Hindlimb muscle (tissue), 1 donor: ENCODE measurements around the gene ANKRD31. TPM values are rescaled to one million over a fixed set of nuclear protein-coding genes. Genes with fewer than 3 reads are reported as not detected.
"Not testable (repeated sequence)": the region's sequence is repeated elsewhere in the genome, so short reads cannot be mapped to it uniquely, and the experiment has no call there.

ENCODE experiments used
- DNase-seq: peaks from one replicate; pipeline ENCODE4 v3.0.0-alpha.2; 2013
- polyA plus RNA-seq: library from polyadenylated mRNA; unstranded; fragments of 120-200 nt; gene quantifications from one replicate; pipeline ENCODE4 v1.2.1, GENCODE V29; 2013; ENCODE audit not compliant: insufficient read length

Gene ANKRD31, protein sequence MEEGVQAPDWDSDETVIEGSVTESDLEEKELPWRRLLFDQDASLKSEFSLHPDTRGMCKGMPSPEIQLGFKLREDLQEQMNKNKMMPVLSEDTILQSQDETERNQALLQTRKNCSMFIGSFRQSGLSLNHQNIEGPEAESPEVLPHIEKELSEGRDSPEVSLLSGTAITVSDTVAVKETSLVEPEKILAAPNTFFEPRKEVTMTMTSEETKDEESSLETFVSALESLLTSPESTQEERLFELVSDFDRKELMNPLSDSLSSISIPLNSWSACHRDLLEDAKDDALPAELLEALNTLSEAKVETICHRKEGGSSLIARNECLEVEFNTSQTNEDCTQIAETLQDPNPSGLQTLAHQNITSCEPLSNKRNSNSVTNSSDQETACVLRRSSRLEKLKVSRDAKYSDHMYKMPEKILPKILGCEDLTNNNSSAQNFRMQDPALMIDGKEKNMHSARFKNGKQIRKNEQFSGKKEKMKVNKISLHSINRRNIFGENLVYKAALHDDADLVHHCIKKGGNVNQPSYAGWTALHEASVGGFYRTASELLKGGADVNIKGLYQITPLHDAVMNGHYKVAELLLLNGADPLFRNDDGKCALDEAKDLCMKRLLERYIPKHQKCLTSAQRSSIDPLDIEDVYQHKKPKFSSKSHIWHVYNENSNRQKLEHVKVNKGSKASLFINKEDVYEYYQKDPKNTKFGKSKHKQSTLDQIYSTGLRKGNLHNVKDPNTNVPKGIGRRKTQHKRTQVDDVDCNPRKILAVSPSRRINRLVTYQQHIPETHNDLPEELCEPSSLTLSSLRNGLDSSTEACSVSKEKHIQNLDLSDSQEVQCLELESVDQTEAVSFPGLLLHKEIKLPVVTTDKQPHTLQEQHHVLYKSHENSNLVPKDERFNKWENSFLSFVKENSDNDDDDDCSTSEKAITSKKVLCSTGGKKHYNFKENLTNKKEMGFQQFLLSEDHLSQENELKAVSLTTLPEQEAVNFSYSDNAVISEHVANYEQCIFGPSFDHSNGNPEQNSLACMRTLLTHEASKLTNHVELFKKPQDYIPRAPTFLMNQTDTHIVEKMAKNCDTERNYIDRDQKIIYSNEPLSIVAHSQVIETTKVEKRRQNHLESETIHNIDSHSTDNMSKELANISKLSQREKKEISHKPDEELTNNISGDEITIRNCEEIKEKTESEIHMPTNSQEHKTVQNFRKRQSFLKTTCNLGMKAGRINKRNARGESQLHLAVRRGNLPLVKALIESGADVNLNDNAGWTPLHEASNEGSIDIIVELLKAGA (N-terminal part only)
- polyA plus RNA-seq, result 0.14 TPM

DNA sequence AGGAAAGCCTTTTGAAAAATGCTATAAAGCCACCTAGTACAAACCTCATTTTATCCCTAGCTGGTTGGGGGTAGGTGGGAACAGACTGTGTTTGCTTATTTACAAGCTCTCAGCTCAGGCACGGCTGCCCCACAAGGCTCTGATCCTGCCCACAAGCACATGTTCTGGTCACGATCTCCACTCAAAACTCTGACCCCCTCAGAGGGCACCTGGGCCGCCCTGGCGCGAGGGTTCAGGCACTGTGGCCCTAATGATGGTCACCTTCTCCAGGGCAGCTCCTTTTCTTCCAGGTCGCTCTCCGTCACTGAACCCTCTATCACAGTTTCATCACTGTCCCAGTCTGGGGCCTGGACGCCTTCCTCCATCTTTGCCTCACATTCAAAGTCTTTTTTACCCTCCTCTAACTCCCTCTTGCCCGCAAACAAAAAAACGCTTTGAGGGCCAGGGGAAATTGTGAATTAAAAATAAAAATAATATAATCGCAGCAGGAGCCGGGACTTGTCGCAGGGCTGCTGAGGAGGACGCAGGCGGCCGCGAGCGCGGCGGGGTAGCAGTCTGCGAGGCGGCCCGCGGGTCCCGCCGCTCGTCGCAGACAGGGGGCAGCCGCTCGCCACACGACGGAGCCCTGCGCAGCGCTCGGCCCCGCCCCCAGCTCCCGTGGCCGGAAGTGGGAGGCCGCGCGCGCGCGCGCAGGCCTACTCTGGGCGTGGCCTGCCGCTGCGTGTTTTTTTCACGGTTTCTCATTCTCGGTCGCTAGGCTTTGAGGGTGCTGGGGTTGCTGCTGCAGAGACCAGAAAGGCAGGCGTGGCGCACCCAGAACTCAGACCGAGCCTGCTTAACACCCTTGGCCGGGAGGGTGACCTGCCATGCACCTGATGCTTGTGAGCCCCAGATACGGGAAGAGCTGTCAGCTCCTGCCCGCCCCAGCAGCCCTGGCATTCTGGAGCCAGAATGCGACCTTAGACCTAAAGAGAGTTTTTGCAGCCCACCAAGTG, at the start of gene ANKRD31:
Gene ANKRD31 (minus strand): TSS at position 557 of the 995 bp plus-strand sequence. CDS start 192 bp downstream, at position 365.
- peak; percentile 92 for DNase-seq

DNA sequence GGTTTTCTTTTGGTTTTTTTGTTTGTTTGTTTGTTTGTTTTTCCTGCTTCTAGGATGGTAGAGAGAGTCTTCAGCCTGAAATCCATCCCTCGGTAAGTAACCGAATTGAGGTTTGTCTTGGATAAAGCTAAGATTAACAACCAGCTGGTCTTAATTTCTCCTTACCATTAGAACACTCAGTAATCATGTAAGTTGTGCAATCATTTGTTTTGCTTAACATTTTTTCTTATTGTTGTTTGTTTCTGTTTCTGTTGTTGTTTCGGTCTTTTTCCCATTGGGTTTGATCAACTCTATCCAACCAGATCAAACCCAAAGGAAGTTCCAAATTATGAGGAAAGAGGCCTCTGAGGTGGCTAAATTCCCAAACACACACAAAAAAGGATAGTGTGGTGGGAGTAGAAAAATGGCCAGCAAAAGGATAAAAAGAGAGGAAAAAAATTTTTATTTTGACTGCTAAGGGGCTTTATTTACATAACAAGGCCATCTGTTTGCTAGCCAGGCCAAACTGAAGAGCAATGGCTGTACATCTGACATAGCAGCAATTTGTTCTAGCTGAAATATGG, 49.6 kb upstream of the ANKRD31 start:
- DNase-seq, result peak; percentile 8

DNA sequence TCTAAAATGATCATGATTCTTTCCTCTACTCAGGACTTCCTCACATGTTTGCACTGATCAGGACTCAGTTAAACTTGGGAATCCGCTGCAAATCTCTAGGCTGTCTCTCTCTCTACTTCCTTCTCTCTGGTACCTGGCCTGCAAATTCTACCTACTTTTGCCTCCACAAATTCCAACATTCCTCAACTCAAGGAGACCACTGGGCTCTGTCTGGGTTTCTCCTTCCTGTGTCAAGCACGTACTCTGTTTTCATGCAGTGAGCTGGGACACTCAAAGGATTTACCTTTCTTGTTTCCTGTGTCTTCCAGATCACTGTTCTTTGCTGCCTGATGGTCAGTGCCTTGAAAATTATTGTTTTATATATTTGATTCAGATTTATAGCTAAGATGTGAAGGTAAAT, 45.9 kb upstream of the ANKRD31 start:
- DNase-seq, result no peak

DNA sequence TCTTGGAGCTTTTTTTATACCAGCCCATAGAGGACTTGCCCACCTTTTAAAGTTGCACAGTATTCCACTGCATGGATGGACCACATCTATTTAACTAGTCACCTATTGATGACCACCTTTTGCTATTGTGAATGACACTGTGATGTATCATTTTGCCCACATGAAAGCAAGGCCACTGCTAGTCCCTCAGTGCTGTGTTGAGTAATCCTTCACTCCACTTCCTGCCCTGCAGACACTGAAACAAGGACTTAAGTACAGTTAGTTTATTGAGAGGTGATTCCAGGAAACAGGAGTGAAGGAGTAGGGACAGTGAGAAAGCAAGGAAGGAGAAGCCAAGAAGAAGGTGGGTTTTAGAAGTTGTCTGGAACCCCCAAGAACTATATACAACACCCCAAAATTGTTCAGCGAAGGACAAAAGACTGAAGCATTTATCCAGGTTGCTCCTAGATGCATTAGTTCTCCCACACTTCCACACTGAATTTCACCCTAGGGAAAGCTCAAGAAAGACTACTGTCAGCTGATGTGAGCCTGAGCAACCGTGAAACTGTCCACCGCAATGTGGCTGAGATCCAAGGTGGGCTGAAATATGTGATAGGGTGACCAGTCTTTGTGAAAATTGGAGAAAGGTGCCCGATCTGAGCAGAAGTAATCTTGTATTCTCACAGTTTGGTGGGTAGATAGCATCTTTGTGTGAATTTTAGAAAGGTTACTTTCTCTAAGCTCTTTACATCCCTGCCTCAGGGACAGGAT, 45.2 kb upstream of the ANKRD31 start:
- no peak for DNase-seq

DNA sequence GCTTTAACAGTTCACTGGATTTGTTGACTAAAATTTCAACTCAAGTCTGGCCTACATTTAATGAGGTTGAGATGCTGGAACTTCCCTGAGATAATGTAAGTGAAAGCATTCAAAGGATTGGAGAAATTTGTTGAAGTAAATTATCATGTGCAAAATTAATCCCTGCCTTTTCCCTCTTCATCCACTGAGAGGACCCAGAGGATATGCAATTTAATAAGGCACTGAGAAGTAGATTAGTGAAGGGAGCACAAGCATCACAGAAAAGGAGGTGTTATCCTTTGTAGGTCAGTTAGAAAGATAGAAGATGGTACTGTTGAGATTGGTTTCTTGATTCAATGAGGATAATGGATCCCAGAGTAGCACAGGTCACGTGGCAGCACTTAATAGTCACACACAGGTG, 42.6 kb upstream of the ANKRD31 start:
- no peak for DNase-seq

DNA sequence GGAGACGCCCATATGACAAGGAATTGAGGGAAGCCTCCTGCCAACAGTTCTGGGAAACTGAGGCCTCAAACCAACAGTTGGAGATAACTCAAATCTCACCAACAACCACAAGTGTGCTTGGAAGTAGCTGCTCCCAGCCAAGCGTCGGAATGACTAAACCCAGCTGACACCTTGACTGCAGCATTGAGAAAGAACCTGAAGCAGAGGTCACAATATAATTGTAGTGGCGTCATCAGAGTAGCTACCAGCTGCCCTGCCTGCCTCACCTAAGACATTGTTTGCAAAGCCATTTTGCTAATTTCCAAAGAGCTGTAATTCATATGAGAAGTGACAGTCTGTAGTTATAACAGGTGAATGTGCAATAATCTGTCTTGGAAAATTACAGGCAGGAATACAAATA, 40.8 kb upstream of the ANKRD31 start:
- DNase-seq, result no peak

DNA sequence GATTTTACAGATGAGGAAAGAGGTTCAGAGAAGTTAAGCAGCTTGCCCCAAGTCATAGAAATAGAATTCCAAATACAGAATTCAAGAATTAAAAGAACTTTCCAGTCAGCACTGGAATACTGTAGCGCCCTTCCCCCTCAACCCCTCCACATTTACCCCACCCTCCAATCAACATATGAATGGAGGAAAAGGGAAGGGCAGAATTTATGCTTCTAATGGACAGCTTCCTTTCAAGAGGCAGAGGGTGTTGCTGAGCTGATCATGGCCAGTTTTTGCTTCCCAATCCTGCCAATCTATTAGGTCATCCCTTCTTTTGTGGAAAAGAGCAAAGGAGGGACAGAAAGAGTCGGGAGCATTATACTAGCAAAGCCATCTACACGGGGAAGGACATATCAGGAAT, 39.1 kb upstream of the ANKRD31 start:
- DNase-seq, result no peak

DNA sequence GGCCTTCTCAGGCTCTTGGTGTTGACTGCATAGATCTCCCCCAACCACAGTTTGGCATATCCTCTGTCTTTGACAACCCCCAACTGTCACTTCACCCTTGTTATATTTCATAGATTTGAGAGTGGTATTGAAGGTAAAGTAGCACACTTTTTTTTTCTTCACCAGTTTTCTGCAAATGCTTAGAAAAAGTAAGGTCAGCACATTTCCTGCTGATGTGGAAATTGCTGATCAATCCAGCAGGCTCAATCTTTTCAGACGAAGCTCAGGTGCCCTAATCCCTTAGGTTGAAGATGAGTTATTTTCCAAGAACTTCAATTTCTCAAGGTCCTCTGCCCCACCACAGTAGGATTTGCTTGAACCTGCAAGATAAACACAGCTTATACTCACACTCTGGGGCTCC, 38.5 kb upstream of the ANKRD31 start:
- no peak for DNase-seq

DNA sequence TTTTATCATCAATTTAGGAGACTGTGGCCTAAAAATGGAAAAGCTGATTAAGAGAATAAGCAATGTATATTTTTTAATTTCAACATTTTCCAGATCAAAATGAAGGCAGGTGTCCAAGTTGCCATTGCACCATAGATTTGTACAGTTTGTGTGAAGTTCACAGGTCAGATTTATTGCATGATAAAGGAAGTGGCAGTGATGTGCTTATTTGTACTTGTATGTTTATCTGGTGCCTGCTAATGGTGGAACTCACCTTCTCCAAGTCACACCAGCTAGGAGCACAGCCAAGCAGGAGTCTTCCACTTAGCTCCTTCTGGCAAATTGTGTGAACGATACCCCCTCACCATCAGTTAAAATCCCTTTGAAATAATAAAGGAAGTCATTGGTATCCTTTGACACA, 37.8 kb upstream of the ANKRD31 start:
- DNase-seq, result no peak

DNA sequence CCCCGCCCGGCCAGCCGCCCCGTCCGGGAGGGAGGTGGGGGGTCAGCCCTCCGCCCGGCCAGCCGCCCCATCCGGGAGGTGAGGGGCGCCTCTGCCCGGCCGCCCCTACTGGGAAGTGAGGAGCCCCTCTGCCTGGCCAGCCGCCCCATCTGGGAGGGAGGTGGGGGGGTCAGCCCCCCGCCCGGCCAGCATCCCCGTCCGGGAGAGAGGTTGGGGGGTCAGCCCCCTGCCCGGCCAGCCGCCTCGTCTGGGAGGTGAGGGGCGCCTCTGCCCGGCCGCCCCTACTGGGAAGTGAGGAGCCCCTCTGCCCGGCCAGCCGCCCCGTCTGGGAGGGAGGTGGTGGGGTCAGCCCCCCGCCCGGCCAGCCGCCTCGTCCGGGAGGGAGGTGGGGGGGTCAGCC, 33.9 kb upstream of the ANKRD31 start:
- DNase-seq, result not testable (repeated sequence)

DNA sequence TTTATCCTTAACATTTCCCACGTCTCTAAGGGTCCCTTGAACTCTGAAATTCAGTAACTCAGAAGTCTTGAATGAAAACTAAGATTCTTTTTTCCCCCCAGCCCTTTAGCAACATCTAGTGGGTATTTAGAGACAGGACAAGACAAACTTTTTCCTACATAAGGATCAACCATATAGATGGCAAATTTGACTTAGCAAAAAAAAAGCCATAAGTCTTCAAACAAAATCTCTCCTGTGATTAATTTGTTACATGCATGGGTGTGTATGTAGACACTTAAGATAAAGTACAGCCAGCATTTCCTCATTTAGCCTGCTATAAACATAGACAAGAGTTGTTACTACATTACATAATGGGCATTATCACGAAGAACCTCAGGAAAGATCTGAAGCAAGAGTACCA, 29.1 kb upstream of the ANKRD31 start:
- no peak for DNase-seq

DNA sequence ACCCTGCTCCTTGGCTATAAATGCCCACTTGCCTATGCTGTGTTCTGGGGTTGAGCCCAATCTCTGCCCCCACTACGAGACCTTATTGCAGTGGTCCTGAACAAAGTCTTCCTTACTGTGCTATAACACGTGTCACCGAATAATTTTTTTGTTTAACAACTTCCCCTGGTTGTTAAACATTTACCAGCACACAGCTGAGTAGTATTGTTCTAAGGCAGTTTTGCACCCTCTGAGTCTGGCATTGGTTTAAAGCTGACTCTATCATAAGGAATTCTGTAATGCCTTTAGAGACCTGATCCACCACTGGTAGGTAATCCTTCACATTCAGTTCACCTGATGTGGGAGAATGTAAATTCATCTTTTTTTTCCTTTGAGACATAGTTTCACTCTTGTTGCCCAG, 25.6 kb upstream of the ANKRD31 start:
- no peak for DNase-seq

DNA sequence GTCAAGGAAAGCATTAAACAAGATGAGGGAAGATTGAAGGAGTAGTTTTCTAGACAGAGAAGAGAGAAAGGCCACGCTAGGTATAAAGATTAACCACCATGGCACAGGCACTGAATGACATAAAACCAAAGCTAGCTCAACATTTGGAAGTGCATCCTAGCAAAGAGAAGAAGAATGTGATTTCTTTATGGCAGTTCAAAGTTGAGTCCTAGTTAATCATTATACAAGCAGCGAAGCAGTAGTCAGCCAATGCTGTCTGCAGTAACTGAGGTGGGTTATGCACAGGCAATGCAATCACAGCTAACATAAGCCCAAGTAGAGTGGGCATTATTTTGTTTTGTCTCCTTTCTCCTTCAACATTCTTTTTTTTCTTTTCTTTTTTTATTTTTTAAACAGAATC, 24.0 kb upstream of the ANKRD31 start:
- DNase-seq, result no peak

DNA sequence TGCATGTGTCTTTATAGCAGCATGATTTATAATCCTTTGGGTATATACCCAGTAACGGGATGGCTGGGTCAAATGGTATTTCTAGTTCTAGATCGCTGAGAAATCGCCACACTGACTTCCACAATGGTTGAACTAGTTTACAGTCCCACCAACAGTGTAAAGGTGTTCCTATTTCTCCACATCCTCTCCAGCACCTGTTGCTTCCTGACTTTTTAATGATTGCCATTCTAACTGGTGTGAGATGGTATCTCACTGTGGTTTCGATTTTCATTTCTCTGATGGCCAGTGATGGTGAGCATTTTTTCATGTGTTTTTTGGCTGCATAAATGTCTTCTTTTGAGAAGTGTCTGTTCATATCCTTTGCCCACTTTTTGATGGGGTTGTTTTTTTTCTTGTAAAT, 13.8 kb upstream of the ANKRD31 start:
- not testable (repeated sequence) for DNase-seq

DNA sequence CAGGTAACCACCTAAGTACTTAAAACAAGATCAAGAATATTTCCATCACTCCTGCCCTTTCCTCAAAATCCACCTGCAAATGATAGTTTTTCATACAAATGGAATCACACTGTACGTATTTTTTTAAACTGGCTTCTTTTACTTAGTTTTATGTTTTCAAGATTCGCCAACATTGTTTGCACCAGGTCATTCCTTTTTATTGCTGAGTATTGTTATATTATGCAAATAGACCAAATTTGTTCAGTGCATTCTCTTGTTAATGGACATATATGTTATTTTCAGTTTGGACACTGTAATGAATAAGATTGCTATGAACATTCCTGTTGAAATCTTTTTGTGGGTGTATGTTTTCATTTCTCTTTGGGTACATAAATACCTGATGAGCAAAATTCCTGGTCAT, 8.3 kb upstream of the ANKRD31 start:
- no peak for DNase-seq

DNA sequence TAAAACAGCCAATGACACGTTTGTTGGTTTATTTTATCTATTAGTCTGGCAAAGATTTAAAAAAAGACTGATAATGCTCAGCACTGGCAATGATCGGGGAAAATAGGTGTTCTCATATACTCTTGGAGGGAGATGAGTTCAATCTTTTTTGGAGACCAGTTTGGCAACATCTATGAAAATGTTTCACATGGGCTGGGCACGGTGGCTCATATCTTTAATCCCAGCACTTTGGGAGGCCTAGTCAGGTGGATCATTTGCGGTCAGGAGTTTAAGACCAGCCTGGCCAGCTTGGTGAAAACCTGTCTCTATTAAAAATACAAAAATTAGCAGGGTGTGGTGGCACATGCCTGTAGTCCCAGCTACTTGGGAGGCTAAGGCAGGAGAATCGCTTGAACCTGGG, 6.8 kb upstream of the ANKRD31 start:
- no peak for DNase-seq

DNA sequence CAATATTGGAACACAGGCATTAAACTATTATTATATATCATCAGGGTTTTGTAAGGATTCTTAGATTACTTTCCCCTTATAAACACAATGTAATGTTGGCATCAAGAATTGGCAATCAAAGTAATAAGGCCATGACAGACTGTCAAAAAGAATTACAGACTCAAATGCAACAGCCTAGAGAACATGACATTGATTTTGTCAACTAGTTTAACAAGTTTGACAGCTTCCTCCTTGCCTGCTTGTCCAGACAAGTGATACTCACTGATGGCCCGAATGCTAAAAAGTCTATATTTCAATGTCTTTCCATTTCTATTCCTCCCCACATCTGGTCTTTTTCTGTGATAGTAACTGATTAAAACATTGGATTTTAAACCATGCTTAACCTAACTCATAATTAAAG, 6.4 kb upstream of the ANKRD31 start:
- no peak for DNase-seq

DNA sequence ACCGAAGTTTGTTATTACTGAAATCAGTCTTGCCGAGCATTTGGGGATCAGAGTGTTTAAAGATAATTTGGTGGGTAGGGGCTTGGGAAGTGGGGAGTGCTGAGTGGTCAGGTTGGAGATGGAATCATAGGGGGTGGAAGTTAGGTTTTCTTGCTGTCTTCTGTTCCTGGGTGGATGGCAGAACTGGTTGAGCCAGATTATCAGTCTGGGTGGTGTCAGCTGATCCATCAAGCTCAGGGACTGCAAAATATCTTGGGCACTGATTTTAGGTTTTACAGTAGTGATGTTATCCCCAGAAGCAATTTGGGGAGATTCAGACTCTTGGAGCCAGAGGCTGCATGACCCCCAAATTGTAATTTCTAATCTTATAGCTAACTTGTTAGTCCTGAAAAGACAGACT, 5.4 kb upstream of the ANKRD31 start:
- no peak for DNase-seq

DNA sequence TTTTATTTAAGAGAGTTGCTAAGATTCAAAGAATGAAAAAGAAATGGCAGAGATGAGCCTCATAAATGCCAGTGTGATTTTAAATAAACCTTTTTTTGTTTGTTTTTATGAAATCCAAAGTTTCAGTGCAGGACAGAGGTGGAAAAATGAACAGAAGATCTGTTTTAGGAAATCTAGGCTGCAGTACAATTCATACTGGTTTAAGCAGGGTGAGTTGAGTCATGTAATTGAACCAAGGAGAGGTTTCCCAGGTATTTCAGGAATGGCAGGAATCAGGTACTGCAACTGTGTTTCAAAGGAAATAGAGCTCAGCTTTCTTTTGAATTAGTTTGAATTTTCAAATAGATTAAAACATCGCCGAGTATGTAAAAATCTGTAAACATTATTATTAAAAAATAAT, 3.0 kb upstream of the ANKRD31 start:
- no peak for DNase-seq

DNA sequence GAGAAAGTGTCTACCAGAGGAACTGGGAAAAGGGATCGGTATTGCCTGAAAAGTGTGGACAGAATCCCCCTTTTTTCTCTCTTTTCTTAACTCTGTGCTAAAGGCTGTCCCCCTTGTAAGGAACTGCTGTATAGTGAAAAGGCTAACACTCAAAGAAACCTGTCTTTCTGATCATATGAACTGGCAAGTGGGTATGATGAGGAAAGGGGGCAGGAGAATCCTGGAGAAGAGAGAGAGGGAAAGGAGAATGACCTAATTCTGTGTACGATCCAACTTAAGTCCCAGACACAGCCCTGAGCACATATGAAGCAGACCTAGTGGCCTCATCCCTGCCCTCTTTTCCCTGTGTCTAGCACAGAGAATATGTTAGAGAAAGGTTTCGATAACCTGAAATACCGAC, 967 bp downstream of the ANKRD31 start:
- DNase-seq, result no peak

DNA sequence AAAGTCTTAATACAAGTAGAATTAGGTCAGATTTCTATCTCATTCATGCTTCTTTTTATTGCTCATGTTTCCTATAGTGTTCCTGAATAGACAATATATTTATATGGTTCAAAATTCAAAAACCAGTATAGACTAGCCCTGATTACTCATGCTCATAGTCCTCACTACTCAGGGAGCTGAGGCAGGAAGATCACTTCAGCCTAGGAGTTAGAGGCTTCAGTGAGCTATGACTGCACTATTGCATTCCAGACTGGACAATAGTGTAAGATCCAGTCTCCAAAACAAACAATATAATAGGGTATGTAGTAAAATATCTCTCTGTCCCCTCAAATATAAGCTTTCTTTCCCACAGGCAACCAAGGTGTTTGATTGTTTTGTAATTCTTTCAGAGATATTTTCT, 2.4 kb downstream of the ANKRD31 start:
- no peak for DNase-seq
